NCI-H2196 (cell line): ENCODE data around the gene SPATA13.
"Not testable (repeated sequence)": the region's sequence is repeated elsewhere in the genome, so short reads cannot be mapped to it uniquely, and the experiment has no call there.

Source experiments
- DNase-seq: peaks from one replicate; lab custom pipeline; 2025; ENCODE audit not compliant: unreplicated experiment; lab: John Stamatoyannopoulos, UW

The SPATA13 gene

DNA sequence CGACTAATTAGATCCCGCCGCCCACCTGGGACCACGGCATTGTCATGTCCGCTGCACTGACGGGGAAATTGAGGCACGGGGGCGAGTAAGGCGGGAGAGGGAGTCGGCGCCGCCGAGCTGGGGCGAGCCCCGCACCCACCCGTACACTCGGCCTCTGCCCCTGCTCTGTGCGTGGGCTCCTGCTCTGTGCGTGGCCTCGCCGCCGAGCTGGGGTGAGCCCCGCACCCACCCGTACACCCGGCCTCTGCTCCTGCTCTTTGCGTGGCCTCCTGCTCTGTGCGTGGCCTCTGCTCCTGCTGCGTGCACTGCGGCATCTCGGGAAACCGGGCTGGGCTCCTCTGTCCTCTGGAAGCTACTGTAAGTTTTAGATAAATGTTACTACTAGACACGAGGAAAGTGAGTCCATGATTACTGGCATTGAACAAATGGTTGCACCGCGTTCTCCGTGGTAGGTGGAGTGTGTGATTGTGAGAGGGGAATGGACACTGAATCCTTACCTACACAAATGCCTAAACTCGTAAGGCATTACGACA lies 148.0 kb downstream of the SPATA13 start:
- DNase-seq: no peak

- DNase-seq: not testable (repeated sequence)
Observed at GRCh38 chr13:24309300-24309699, 148.8 kb downstream of the SPATA13 start, which contains the start of gene C1QTNF9. Gene C1QTNF9 (plus strand): TSS chr13:24309580. CDS start chr13:24316004, 6,424 bp downstream.

- no peak for DNase-seq
Observed at GRCh38 chr13:24313439-24313838, 152.9 kb downstream of the SPATA13 start.

DNA sequence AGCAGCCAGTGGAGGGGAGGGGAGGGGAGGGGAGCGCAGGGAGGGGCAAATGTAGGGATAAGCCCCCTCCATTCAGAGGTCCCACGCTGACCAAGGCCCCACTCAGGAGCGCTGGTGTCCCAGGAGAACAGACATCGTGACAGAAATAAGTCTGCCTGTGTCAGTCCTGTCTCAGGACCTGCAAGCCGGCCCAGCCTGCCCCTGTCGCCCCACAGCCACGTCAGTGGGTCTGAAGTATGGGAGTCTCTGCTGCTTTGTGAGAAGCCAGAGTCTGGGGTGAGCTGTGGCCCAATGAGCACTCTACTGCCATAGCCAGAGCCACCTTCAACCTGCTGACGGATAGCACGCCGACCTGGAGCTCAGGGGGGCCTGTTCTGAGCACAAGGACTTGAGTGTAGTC lies 157.3 kb downstream of the SPATA13 start:
- not testable (repeated sequence) for DNase-seq

DNA sequence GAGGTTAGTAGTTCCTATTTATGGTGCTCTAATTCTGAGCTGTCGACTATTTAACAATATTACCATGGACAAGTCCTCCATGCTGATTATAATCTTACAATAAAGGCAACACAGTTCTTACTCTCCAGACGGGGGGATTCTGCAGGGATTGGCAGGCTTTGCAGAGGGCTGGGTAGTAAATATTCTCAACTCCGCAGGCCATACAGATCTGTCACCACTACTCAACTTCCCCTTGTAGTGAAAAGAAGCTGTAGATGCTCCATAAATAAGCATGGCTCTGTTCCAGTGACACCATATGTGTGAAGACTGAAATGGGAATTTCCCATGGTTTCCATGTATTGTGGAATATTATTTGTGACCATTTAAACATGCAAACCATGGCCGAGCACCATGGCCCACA lies 158.4 kb downstream of the SPATA13 start:
- DNase-seq: not testable (repeated sequence)

DNA sequence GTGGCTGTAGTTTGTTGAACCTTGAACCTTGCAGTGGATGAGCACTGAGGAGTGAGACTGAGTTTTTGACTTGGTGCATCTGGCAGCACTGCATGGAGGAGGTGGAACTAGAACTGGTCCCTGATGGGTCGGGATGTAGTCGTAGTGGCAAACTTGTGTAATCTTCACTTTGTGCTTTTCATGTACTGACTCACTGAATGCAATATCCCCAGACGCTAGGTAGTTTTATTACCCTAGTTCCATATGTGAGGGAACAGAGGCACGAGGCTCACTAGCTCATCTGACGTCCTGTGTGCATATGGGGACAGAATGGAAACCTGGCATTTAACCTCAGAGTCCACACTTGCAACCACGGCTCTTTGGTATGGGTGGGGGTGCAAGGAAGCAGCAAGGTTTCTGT lies 159.1 kb downstream of the SPATA13 start:
- DNase-seq: not testable (repeated sequence)

- DNase-seq: not testable (repeated sequence)
Observed at GRCh38 chr13:24321416-24321815, 160.9 kb downstream of the SPATA13 start.

DNA sequence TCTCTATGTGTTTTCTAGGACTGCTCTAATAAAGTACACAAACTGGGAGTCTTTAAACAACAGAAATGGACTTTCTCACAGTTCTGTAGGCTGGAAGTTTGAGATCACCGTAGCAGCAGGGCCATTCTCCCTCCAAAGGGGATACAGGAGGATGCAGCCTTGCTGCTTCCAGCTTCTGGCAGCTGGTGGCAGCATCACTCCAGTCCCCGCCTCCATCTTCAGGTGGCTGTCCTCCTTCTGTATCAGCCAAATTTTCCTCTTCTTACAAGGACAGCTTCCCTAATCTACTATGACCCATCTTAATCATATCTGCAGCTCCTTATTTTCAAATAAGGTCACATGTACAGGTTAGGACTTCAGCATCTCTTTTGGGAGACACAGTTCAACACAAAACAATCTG lies 161.9 kb downstream of the SPATA13 start:
- not testable (repeated sequence) for DNase-seq

GRCh38 chr13:24323036-24323738 lies 162.7 kb downstream of the SPATA13 start:
- no peak for DNase-seq

DNA sequence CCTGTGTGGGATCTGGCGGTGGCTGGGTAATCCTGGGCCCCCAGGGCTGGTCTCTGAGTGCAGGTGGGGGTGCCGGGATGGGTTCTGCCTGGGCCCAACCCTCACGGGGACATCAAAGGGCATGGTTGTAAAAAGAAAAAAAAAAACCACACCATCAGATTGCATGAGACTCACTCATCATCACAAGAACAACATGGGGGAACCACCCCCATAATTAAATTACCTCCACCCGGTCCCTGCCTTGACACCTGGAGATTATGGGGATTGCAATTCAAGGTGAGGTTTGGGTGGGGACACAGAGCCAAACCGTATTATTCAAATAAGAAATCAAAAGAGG lies 163.2 kb downstream of the SPATA13 start:
- DNase-seq: no peak

DNA sequence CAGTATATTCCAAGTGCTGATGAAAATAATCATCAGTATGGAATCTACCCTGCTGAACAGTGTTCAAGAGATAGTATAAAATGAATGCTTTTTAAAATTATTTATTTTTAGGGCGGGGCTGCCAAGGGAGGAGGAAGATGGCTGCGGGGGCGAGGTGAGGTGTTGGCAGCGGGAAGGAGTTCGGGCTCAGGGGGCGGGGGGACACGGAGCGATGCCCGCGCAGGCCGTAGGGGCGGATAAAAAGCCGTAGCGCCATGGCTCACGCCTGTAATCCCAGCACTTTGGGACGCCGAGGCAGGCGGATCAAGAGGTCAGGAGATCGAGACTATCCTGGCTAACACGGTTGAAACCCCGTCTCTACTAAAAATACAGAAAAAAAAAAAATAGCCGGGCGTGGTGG lies 167.1 kb downstream of the SPATA13 start:
- DNase-seq: not testable (repeated sequence)

GRCh38 chr13:24328145-24328544 lies 167.6 kb downstream of the SPATA13 start:
- DNase-seq: no peak

DNA sequence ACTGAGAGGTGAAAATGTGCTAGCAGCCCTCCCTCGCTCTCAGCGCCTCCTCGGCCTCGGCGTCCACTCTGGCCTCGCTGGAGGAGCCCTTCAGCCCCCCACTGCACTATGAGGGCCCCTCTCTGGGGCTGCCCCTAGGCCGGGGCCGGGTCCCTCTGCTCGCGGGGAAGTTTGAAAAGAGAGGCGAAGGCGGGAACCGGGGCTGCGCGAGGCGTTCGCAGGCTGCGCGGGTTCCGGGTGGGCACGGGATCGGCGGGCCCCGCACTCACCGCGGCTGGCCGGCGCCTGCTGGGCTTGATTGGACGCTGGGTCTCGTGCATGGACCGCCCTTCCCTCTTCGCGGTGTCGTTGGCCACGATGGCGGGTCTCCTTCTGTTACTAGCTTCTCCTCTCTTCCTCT lies 178.2 kb downstream of the SPATA13 start:
- DNase-seq: no peak

- no peak for DNase-seq
Observed at GRCh38 chr13:24339937-24340607, 179.6 kb downstream of the SPATA13 start.

GRCh38 chr13:24340608-24340955 lies 180.1 kb downstream of the SPATA13 start:
- no peak for DNase-seq

- DNase-seq: peak; percentile 4
Observed at GRCh38 chr13:24341439-24341838, 180.9 kb downstream of the SPATA13 start.

DNA sequence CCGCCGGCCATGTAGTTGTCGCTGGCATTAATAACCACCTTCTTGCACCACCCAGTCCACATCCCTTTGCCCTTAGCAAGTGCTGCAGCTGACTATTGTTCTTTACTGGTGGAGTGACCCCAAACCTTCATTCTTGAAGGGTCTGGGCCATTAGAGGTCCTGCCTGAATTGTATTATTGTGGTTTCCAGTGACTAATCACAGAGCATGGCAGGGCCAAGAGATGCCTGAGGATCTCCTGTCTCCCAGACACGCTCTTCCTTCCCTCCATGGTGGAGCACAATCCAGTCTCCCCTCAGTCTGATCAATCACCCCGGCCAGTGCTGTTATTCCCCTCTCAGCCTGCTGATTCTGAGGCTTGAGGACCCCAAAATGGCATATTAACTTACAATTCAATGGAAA lies 187.9 kb downstream of the SPATA13 start:
- DNase-seq: no peak

GRCh38 chr13:24348797-24349515 lies 188.4 kb downstream of the SPATA13 start:
- DNase-seq: peak; percentile 66

DNA sequence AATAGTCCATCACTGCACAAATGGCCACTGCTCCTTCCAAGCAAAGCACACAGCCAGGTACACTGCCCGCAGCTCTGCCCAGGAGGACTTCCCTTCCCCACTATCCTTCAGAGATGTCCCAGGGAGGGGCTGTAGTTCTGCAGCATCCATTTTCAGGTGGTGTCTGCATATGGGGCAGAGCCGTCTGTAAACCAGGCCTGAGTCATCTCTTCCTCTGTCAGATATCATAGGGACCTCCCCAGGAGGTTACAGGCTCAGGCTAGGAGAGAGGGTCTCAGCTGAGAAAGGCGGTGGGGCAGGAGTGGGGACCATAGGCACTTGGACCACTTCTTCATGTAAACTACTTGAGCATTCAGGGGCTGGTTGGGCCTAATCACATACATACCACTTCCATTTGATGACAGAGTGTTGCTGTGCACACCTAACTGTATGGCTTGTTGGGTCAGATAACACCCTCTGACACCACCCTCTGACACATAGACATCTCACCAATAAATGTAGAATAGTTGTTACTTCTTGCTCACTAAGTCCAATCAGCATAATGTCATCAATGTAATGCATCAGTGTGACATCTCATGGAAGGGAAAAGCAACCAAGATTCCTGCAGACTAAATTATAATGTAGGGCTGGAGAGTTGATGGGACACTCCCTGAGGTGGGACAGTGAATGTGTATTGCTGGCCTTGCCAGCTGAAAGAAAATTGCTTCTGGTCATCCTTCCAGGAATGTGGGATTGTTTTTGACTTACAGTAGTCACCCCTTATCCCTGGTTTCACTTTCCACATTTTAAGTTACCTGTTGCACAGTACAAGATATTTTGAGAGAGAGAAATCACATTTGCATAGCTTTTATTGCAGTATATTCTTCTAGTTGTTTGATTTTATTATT lies 189.5 kb downstream of the SPATA13 start:
- not testable (repeated sequence) for DNase-seq

GRCh38 chr13:24351423-24351822 lies 190.9 kb downstream of the SPATA13 start:
- DNase-seq: no peak

DNA sequence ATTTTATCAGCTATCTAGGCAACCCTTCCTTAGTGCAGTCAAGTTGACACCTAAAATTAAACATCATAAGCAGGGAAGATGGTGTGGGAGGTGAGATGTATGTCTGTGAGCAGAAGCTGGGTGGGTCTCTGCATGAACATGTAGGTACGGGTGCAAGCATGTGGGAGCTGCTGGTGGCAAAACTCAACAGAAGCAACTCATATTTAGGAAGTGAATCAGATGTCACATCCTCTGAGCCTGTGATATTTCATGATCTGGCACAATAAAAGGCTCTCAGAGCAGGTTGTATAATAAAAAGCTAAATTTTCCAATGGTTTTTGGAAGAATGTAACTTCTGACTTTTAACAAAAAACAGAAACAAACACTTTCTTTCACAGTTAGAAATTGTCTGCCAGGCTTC lies 193.2 kb downstream of the SPATA13 start:
- no peak for DNase-seq
